HG03571 (cell line): ENCODE measurements around the gene IL17RE.
"Not testable (repeated sequence)": the region's sequence is repeated elsewhere in the genome, so short reads cannot be mapped to it uniquely, and the experiment has no call there.

Experiments
- ATAC-seq: cut with Tn5 transposase; IDR thresholded peaks from one replicate; pipeline ENCODE4 v1.9.1; 2021; ENCODE audit not compliant: unreplicated experiment

IL17RE gene

GRCh38 chr3:9902372-9903237 is at the start of gene IL17RE:
IL17RE (plus strand) TSS chr3:9902848; CDS start chr3:9902933, 85 bp downstream.
- ATAC-seq, result no peak

- ATAC-seq, result not testable (repeated sequence)
These were observed 48.2 kb upstream of the IL17RE start for GRCh38 chr3:9854291-9854940.

GRCh38 chr3:9855594-9855993 is 47.1 kb upstream of the IL17RE start:
- no peak for ATAC-seq

- no peak for ATAC-seq
These were observed 43.1 kb upstream of the IL17RE start for GRCh38 chr3:9859530-9860025.

GRCh38 chr3:9861201-9861600 is 41.4 kb upstream of the IL17RE start:
- no peak for ATAC-seq

GRCh38 chr3:9861626-9862130 is 41.0 kb upstream of the IL17RE start:
- no peak for ATAC-seq

GRCh38 chr3:9862391-9863057 is 40.1 kb upstream of the IL17RE start:
- no peak for ATAC-seq

- no peak for ATAC-seq
These were observed 39.4 kb upstream of the IL17RE start for GRCh38 chr3:9863058-9863772.

GRCh38 chr3:9864200-9864927 is 38.3 kb upstream of the IL17RE start:
- ATAC-seq, result no peak

- ATAC-seq, result not testable (repeated sequence)
These were observed 37.5 kb upstream of the IL17RE start for GRCh38 chr3:9865125-9865637.

GRCh38 chr3:9866639-9867038 is 36.0 kb upstream of the IL17RE start:
- ATAC-seq, result no peak

GRCh38 chr3:9867106-9867505 is 35.5 kb upstream of the IL17RE start:
- ATAC-seq, result no peak

GRCh38 chr3:9869955-9870354 is 32.7 kb upstream of the IL17RE start:
- no peak for ATAC-seq

GRCh38 chr3:9870978-9871377 is 31.7 kb upstream of the IL17RE start:
- ATAC-seq, result no peak

GRCh38 chr3:9872067-9872466 is 30.6 kb upstream of the IL17RE start:
- not testable (repeated sequence) for ATAC-seq

- no peak for ATAC-seq
These were observed 27.2 kb upstream of the IL17RE start for GRCh38 chr3:9875448-9875847.

GRCh38 chr3:9876255-9876654 is 26.4 kb upstream of the IL17RE start:
- not testable (repeated sequence) for ATAC-seq

- ATAC-seq, result no peak
These were observed 25.7 kb upstream of the IL17RE start for GRCh38 chr3:9876991-9877390.

GRCh38 chr3:9878700-9879099 is 23.9 kb upstream of the IL17RE start:
- no peak for ATAC-seq
